K562 (cell line): ENCODE data around the gene NAA10. TPM values are rescaled to one million over a fixed set of nuclear protein-coding genes. Genes with fewer than 3 reads are reported as not detected.
A peak's percentile ranks its signal among the peaks of the same experiment; 100 is the strongest.

Experiments used
- BHLHE40 ChIP-seq: IDR thresholded peaks from 2 replicates; pipeline ENCODE4 v1.6.1; 2011; ENCODE audit warnings: low read length, improper control_type of control experiment
- CBX3 ChIP-seq, 2 experiments: IDR thresholded peaks; 1 replicate in 1 of 2; 2 replicates in 1 of 2; pipeline ENCODE4 v1.6.1; 2012; ENCODE audit warnings: inconsistent platforms in 2 of 2, low read length in 2 of 2, borderline replicate concordance in 1 of 2, control low read depth in 1 of 2
- CHCHD3 ChIP-seq: fragments of 250-450 bp; sonication (Bioruptor Pico); IDR thresholded peaks from 2 replicates; pipeline ENCODE4 v2.1.2; 2022; ENCODE audit warnings: mild to moderate bottlenecking
- CREM ChIP-seq: IDR thresholded peaks from 2 replicates; pipeline ENCODE4 v1.6.1; 2014; ENCODE audit warnings: antibody characterized with exemption, low read depth
- GABPB1 ChIP-seq: sonication (generic); formaldehyde crosslinking; IDR thresholded peaks from 2 replicates; pipeline ENCODE4 v1.8.0; 2022; ENCODE audit warnings: mild to moderate bottlenecking, missing genetic modification reagents
- NFE2L1 ChIP-seq: fragments of 450-650 bp; IDR thresholded peaks from 2 replicates; pipeline ENCODE4 v1.6.1; 2016; ENCODE audit warnings: missing genetic modification characterization, low read depth, mild to moderate bottlenecking, missing compliant biosample characterization, moderate library complexity, borderline replicate concordance
- RBM15 ChIP-seq: fragments of 200-400 bp; formaldehyde crosslinking; IDR thresholded peaks from 2 replicates; pipeline ENCODE4 v1.6.1; 2018; ENCODE audit warnings: mild to moderate bottlenecking, low read length, moderate library complexity; ENCODE audit not compliant: insufficient read depth
- SMAD4 ChIP-seq: fragments of 250-450 bp; sonication (Bioruptor Pico); conservative IDR thresholded peaks from 2 replicates; pipeline ENCODE4 v1.8.0; 2021; ENCODE audit warnings: inconsistent platforms, mild to moderate bottlenecking, moderate library complexity
- polyA plus RNA-seq, 8 experiments: library from polyadenylated mRNA; depleted of rRNA in 4 of 8; stranded (reverse) in 5 of 8; unstranded in 3 of 8; fragments of >200 nt; fragmentation: Nextera tagmentation in 2 of 8; fragmentation: Illumina TruSeq in 1 of 8; extraction: Ambion mirVana in 2 of 8; extraction: Trizol in 1 of 8; gene quantifications; 2 replicates each; pipeline versions ENCODE4 v1.2.1 to v1.2.3, GENCODE V29; 2011 to 2014; ENCODE audit warnings: inconsistent platforms in 1 of 8, missing spikeins in 1 of 8
- total RNA-seq, 7 experiments: library from RNA; depleted of rRNA in 6 of 7; stranded (reverse); fragments of >200 nt in 6 of 7; fragmentation: Illumina TruSeq in 2 of 7; extraction: Trizol in 2 of 7; gene quantifications; 2 replicates each; pipeline versions ENCODE4 v1.2.1 to v1.2.3, GENCODE V29; 2011 to 2021; ENCODE audit warnings: low replicate concordance in 1 of 7
- TF ChIP-seq, protein P1 (sequence below), 2 experiments: fragments of 450-650 bp; formaldehyde crosslinking in 1 of 2; IDR thresholded peaks; 2 replicates each; pipeline versions ENCODE4 v1.4.0 to v1.6.1; 2014 to 2020; ENCODE audit warnings: mild to moderate bottlenecking in 2 of 2, borderline replicate concordance in 1 of 2, low read depth in 1 of 2

NAA10 gene
- total and polyA plus RNA-seq, 9 of the 15 experiments (the other 6 are each of a cell fraction or from before 2014, with no cell fraction given): 11.1 to 250 (median 134) TPM

DNA sequence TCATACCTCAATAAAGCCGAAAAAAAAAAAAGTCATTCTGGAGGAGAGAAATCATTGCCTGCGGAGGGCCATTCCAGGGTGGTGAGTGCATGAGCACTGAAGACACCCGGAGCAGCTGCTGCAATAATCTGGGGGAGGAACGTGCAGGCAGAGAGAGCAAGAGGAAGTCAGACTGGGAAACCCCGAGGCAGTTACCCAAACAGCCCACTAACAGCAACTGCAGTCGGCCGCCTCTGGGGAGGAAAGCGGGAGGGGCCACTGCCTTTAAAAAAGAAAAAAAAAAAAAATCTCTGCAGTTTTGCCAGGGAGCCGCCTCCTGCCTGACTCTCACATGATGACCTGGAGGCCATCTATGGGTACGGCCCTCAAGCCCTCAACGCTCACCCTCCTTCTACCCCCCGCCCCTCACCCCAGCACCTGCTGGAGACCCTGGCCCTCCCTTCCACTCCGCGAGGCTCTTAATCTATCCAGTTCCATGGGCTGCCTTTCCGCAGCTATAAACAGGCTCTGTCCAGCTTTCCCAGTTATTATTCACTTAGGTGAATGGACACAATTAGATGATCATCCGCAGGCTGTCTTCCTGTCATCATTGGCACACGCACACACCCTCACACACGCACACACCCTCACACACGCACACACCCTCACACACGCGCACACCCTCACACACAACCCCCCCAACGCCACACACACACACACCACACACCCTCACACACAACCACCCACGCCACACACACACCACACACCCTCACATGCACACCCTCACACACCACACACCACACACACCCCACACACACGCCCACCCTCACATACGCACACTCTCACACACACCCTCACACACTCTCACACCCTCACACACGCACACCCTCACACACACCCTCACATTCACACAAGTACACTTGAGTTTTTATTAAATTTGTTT is 33.7 kb downstream of the NAA10 start (continued):
- TF ChIP-seq RBM15 (no peak), SMAD4 (CRISPR knock-in tag) (peak; percentile 64; the same call in 1 of the 2 replicates), BHLHE40 (peak; percentile 92), NFE2L1 (tag) (no peak), CREM (peak; percentile 20; the same call in 1 of the 2 replicates), GABPB1 (CRISPR knock-in tag) (peak; percentile 31; the same call in 1 of the 2 replicates), CBX3 (IDR thresholded peaks at IDR 0.05; ENCODE audit: borderline replicate concordance in 1 of 2, low read length in 2 of 2) (0 out of 3 replicates have a peak, but pooled peaks of 1 of the 2 experiments have one; percentile 11), CHCHD3 (CRISPR knock-in tag) (no peak)
- TF ChIP-seq, protein P1, sequence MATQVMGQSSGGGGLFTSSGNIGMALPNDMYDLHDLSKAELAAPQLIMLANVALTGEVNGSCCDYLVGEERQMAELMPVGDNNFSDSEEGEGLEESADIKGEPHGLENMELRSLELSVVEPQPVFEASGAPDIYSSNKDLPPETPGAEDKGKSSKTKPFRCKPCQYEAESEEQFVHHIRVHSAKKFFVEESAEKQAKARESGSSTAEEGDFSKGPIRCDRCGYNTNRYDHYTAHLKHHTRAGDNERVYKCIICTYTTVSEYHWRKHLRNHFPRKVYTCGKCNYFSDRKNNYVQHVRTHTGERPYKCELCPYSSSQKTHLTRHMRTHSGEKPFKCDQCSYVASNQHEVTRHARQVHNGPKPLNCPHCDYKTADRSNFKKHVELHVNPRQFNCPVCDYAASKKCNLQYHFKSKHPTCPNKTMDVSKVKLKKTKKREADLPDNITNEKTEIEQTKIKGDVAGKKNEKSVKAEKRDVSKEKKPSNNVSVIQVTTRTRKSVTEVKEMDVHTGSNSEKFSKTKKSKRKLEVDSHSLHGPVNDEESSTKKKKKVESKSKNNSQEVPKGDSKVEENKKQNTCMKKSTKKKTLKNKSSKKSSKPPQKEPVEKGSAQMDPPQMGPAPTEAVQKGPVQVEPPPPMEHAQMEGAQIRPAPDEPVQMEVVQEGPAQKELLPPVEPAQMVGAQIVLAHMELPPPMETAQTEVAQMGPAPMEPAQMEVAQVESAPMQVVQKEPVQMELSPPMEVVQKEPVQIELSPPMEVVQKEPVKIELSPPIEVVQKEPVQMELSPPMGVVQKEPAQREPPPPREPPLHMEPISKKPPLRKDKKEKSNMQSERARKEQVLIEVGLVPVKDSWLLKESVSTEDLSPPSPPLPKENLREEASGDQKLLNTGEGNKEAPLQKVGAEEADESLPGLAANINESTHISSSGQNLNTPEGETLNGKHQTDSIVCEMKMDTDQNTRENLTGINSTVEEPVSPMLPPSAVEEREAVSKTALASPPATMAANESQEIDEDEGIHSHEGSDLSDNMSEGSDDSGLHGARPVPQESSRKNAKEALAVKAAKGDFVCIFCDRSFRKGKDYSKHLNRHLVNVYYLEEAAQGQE (IDR thresholded peaks at IDR 0.05; ENCODE audit: borderline replicate concordance): peak; percentile 9; the same call in 1 of the 2 replicates
- TF ChIP-seq, protein P1 (CRISPR knock-in tag; IDR thresholded peaks at IDR 0.05; ENCODE audit: low read depth): no peak
